ENCODE results near the gene MST1.

DNA sequence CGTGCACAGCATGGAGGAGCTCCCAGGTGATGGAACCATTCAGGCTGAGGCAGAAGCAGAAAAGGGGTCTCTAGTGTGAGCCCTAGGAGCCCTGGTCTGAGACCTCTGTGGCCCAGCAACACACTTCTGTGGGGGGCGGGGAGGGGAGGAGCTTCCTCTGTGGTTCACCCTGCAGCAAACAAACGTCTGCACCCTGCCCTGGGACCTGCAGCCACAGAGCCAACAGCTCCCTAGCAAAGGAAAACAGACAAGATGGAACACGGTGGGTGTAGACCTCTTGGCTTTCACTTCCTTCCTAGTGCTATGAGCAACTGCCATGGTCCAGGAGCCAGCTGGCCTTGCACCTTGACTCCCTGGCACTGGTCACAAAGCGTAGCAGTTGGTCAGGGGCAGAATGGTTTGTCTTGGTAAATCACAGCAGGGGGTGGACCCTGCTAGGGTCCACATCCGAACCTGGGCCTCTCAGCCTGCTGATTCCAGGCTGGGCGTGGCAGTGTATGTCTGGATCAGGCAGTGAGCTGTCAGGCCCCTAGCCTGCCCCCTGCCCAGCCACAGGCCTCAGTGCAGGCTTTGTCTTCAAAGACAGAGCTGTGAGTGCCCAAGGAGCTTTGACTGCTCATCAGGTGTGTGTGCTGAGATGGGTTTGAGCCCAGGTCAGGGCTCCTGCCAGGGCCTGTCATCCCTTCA, 23.5 kb upstream of the MST1 start:
- no peak for TF ChIP-seq POLR2A (IDR thresholded peaks at IDR 0.05)
- TF ChIP-seq, protein P1, sequence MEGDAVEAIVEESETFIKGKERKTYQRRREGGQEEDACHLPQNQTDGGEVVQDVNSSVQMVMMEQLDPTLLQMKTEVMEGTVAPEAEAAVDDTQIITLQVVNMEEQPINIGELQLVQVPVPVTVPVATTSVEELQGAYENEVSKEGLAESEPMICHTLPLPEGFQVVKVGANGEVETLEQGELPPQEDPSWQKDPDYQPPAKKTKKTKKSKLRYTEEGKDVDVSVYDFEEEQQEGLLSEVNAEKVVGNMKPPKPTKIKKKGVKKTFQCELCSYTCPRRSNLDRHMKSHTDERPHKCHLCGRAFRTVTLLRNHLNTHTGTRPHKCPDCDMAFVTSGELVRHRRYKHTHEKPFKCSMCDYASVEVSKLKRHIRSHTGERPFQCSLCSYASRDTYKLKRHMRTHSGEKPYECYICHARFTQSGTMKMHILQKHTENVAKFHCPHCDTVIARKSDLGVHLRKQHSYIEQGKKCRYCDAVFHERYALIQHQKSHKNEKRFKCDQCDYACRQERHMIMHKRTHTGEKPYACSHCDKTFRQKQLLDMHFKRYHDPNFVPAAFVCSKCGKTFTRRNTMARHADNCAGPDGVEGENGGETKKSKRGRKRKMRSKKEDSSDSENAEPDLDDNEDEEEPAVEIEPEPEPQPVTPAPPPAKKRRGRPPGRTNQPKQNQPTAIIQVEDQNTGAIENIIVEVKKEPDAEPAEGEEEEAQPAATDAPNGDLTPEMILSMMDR (IDR thresholded peaks at IDR 0.05) = no peak
- TF ChIP-seq POLR2AphosphoS5 (IDR thresholded peaks at IDR 0.05) = no peak
- TF ChIP-seq EP300 (IDR thresholded peaks at IDR 0.05) = no peak
